ENCODE results near the gene BIVM. TPM values are rescaled to one million over a fixed set of nuclear protein-coding genes. Genes with fewer than 3 reads are reported as not detected.

BIVM gene
- polyA plus RNA-seq, 2 of the 4 experiments (the other 2 are of a cell fraction) = 7.4 to 14.7 TPM

- TF ChIP-seq EHMT2 (IDR thresholded peaks at IDR 0.05; ENCODE audit: low read depth) = no peak
- no peak for TF ChIP-seq NFE2L2 (conservative IDR thresholded peaks at IDR 0.05; ENCODE audit: low read length)
Observed at GRCh38 chr13:102776271-102776670, 22.6 kb upstream of the BIVM start (continued).

- 26% methylated on average over 3 of the region's 3 CpGs for WGBS (ENCODE audit: missing lambda C conversion rate)
- ATAC-seq (no peak), FAIRE-seq (no peak), DNase-seq (ENCODE audit: low read depth in 1 of 2, low spot score in 1 of 2) (no peak)
- TF ChIP-seq BHLHE40 (IDR thresholded peaks at IDR 0.05; ENCODE audit: low read depth, low read length) (no peak), HES2 (IDR thresholded peaks at IDR 0.05) (no peak), CHD4 (IDR thresholded peaks at IDR 0.05; ENCODE audit: borderline replicate concordance) (no peak), CBX2 (IDR thresholded peaks at IDR 0.05; ENCODE audit: borderline replicate concordance, low read depth) (no peak), RCOR1 (IDR thresholded peaks at IDR 0.05; ENCODE audit: low read depth, low read length) (no peak), RARB (CRISPR knock-in tag; IDR thresholded peaks at IDR 0.05) (no peak), RAD21 (conservative IDR thresholded peaks at IDR 0.05 in 1 of 2, IDR thresholded peaks at IDR 0.05 in 1 of 2) (no peak), HOXB13 (CRISPR knock-in tag; IDR thresholded peaks at IDR 0.05; ENCODE audit: low read depth) (no peak), TP53 (CRISPR knock-in tag; IDR thresholded peaks at IDR 0.05) (no peak), MYC (IDR thresholded peaks at IDR 0.05; ENCODE audit: borderline replicate concordance, low read length) (no peak), ZNF302 (CRISPR knock-in tag; IDR thresholded peaks at IDR 0.05) (no peak), EHF (CRISPR knock-in tag; IDR thresholded peaks at IDR 0.05) (no peak), POLR2A (IDR thresholded peaks at IDR 0.05; ENCODE audit: low read length) (no peak), KDM1A (IDR thresholded peaks at IDR 0.05; ENCODE audit: low read depth) (no peak), CTCF (IDR thresholded peaks at IDR 0.05) (no peak), ZC3H11A (IDR thresholded peaks at IDR 0.05) (no peak), CHD2 (IDR thresholded peaks at IDR 0.05; ENCODE audit: low read length, partially characterized antibody) (no peak)
- TF ChIP-seq, protein P1, sequence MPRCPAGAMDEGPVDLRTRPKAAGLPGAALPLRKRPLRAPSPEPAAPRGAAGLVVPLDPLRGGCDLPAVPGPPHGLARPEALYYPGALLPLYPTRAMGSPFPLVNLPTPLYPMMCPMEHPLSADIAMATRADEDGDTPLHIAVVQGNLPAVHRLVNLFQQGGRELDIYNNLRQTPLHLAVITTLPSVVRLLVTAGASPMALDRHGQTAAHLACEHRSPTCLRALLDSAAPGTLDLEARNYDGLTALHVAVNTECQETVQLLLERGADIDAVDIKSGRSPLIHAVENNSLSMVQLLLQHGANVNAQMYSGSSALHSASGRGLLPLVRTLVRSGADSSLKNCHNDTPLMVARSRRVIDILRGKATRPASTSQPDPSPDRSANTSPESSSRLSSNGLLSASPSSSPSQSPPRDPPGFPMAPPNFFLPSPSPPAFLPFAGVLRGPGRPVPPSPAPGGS (IDR thresholded peaks at IDR 0.05) = no peak
- TF ChIP-seq, protein P2, sequence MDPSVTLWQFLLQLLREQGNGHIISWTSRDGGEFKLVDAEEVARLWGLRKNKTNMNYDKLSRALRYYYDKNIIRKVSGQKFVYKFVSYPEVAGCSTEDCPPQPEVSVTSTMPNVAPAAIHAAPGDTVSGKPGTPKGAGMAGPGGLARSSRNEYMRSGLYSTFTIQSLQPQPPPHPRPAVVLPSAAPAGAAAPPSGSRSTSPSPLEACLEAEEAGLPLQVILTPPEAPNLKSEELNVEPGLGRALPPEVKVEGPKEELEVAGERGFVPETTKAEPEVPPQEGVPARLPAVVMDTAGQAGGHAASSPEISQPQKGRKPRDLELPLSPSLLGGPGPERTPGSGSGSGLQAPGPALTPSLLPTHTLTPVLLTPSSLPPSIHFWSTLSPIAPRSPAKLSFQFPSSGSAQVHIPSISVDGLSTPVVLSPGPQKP (IDR thresholded peaks at IDR 0.05; ENCODE audit: low read depth, low read length) = no peak
- TF ChIP-seq, protein P3, sequence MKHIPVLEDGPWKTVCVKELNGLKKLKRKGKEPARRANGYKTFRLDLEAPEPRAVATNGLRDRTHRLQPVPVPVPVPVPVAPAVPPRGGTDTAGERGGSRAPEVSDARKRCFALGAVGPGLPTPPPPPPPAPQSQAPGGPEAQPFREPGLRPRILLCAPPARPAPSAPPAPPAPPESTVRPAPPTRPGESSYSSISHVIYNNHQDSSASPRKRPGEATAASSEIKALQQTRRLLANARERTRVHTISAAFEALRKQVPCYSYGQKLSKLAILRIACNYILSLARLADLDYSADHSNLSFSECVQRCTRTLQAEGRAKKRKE (CRISPR knock-in tag; IDR thresholded peaks at IDR 0.05; ENCODE audit: low read depth) = no peak
- no peak overlapping the region for H3K4me3 ChIP-seq
- ChIA-PET POLR2A (no interaction called here), CTCF (no interaction called here)
- H3K4me1 ChIP-seq = 0 out of 3 replicates have a peak, but pooled peaks cover 4% of the 10 kb centered on the region
- no peaks in the 10 kb centered on the region for H3K9me3 ChIP-seq
- no peak overlapping the region for H3K27ac ChIP-seq
- H3K4me2 ChIP-seq = no peak overlapping the region
Observed at GRCh38 chr13:102777736-102778135, 21.2 kb upstream of the BIVM start.

Data from A549 (cell line).